ENCODE measurements around the gene NATD1.

NATD1 gene

GRCh38 chr17:21295036-21295952 lies 42.1 kb upstream of the NATD1 start:
- DNase-seq: no peak
- Mint-ChIP-seq H3K27ac (peak overlapping the region; percentile 18), H3K36me3 (ENCODE audit: low read depth) (peaks cover 10% of the 10 kb centered on the region), H3K9me3 (peaks cover 66% of the 10 kb centered on the region), H3K27me3 (ENCODE audit: low read depth, poor library complexity) (peaks cover 4% of the 10 kb centered on the region), H3K4me3 (no peak overlapping the region), H3K4me1 (peaks cover 14% of the 10 kb centered on the region)
- TF ChIP-seq CTCF (IDR thresholded peaks at IDR 0.05): no peak

GRCh38 chr17:21294321-21295035 lies 41.3 kb upstream of the NATD1 start:
- no peak overlapping the region for H3K4me3 Mint-ChIP-seq
- peaks cover 14% of the 10 kb centered on the region for H3K4me1 Mint-ChIP-seq
- peaks cover 5% of the 10 kb centered on the region for H3K36me3 Mint-ChIP-seq (ENCODE audit: low read depth)
- peaks cover 5% of the 10 kb centered on the region for H3K27me3 Mint-ChIP-seq (ENCODE audit: low read depth, poor library complexity)
- peaks cover 59% of the 10 kb centered on the region for H3K9me3 Mint-ChIP-seq
- peak overlapping the region; percentile 18 for H3K27ac Mint-ChIP-seq
- no peak for TF ChIP-seq CTCF (IDR thresholded peaks at IDR 0.05)
- no peak for DNase-seq

- no peak for TF ChIP-seq CTCF (IDR thresholded peaks at IDR 0.05)
- DNase-seq: no peak
- peaks cover 57% of the 10 kb centered on the region for H3K9me3 Mint-ChIP-seq
- H3K27ac Mint-ChIP-seq: no peak overlapping the region
- H3K27me3 Mint-ChIP-seq (ENCODE audit: low read depth, poor library complexity): peaks cover 5% of the 10 kb centered on the region
- no peak overlapping the region for H3K4me3 Mint-ChIP-seq
- peaks cover 5% of the 10 kb centered on the region for H3K36me3 Mint-ChIP-seq (ENCODE audit: low read depth)
- H3K4me1 Mint-ChIP-seq: peaks cover 14% of the 10 kb centered on the region
Measured at GRCh38 chr17:21293831-21294210, 40.6 kb upstream of the NATD1 start.

- no peak for TF ChIP-seq CTCF (IDR thresholded peaks at IDR 0.05)
- no peak overlapping the region for H3K4me3 Mint-ChIP-seq
- peaks cover 50% of the 10 kb centered on the region for H3K9me3 Mint-ChIP-seq
- H3K27me3 Mint-ChIP-seq (ENCODE audit: low read depth, poor library complexity): peaks cover 5% of the 10 kb centered on the region
- H3K27ac Mint-ChIP-seq: no peak overlapping the region
- peaks cover 14% of the 10 kb centered on the region for H3K4me1 Mint-ChIP-seq
- no peak for DNase-seq
- H3K36me3 Mint-ChIP-seq (ENCODE audit: low read depth): peaks cover 5% of the 10 kb centered on the region
Measured at GRCh38 chr17:21292867-21293830, 39.9 kb upstream of the NATD1 start.

- peaks cover 42% of the 10 kb centered on the region for H3K9me3 Mint-ChIP-seq
- H3K4me1 Mint-ChIP-seq: peaks cover 23% of the 10 kb centered on the region
- TF ChIP-seq CTCF (IDR thresholded peaks at IDR 0.05): no peak
Measured at GRCh38 chr17:21291862-21292261, 38.7 kb upstream of the NATD1 start.

More at GRCh38 chr17:21291862-21292261, 38.7 kb upstream of the NATD1 start:
- no peak overlapping the region for H3K4me3 Mint-ChIP-seq
- peaks cover 5% of the 10 kb centered on the region for H3K27me3 Mint-ChIP-seq (ENCODE audit: low read depth, poor library complexity)
- no peak overlapping the region for H3K27ac Mint-ChIP-seq
- H3K36me3 Mint-ChIP-seq (ENCODE audit: low read depth): peaks cover 5% of the 10 kb centered on the region
- no peak for DNase-seq

Data from nephron progenitor cell (in vitro differentiated cells).